GM19328 (cell line): ENCODE measurements around the gene UBE2S.
"Not testable (repeated sequence)": the region's sequence is repeated elsewhere in the genome, so short reads cannot be mapped to it uniquely, and the experiment has no call there.

Source experiments
- ATAC-seq: cut with Tn5 transposase; IDR thresholded peaks from one replicate; pipeline ENCODE4 v1.9.1; 2021; ENCODE audit warnings: mild to moderate bottlenecking, moderate library complexity; ENCODE audit not compliant: unreplicated experiment

UBE2S gene

DNA sequence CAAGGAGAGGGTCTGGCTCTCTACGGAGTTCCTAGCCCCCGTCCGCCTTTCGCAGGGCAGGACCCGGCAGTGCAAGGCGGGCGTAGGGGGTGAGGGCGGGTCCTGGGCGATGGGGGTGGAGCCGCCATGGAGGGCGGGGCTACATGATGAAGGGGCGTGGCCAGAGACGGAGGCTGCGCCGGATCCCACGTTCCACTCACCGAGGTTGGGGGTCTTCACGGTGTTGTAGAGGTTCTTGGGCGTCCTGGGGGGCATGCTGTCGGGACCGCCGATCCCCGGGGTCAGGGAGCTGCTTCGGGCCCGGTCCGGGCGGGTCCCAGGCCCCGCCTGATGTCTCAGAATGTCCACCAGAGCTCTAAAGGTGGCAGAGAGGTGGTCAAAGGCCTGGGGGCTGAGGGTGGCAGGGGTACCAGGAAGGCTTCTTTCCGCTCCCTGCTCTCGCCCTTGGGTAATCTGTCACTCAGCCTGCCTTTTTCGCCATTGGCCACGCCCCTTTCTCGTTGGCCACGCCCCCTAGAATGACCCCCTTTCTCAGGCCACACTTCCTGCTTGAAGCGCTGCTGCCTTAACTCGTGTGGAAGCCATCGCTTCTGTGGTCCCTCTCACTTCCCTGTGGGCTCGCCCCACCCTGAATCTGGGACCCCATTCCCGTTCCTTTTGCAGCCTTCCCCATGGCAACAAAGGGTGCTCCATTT is 33.0 kb upstream of the UBE2S start:
- no peak for ATAC-seq

GRCh38 chr19:55439052-55439451 is 31.5 kb upstream of the UBE2S start:
- no peak for ATAC-seq

- no peak for ATAC-seq
These were observed 29.8 kb upstream of the UBE2S start for GRCh38 chr19:55437410-55437809.

DNA sequence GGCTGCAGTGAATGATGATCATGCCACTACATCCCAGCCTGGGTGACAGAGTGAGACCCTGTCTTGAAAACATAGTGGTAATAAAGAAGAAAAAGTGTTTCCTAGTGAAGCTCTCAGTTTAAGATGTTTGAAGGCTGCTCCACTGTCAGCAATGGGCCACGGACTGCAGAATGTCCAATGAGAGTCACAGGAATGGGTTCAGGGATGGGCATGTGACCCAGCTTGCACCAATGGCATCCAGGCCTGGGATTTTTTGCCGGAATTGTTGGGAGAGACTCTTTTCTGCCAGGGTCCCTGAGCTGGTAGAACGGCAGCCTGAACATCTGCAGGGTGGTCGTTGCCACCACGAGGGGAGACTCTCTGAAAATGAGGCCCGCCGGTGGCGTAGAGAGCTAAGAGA is 29.3 kb upstream of the UBE2S start:
- no peak for ATAC-seq

DNA sequence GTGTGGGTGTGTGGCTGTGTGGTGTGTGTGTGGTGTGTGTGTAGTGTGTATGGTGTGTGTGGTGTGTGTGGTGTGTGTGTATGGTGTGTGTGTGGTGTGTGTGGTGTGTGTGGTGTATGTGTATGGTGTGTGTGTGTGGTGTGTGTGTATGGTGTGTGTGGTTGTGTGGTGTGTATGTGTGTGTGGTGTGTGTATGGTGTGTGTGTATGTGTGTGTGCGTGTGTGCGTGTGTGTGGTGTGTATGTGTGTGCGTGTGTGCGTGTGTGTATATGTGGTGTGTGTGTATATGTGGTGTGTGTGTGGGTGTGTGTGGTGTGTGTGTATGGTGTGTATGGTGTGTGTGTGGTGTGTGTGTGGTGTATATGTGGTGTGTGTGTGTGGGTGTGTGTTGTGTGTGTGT is 27.4 kb upstream of the UBE2S start:
- ATAC-seq: no peak

DNA sequence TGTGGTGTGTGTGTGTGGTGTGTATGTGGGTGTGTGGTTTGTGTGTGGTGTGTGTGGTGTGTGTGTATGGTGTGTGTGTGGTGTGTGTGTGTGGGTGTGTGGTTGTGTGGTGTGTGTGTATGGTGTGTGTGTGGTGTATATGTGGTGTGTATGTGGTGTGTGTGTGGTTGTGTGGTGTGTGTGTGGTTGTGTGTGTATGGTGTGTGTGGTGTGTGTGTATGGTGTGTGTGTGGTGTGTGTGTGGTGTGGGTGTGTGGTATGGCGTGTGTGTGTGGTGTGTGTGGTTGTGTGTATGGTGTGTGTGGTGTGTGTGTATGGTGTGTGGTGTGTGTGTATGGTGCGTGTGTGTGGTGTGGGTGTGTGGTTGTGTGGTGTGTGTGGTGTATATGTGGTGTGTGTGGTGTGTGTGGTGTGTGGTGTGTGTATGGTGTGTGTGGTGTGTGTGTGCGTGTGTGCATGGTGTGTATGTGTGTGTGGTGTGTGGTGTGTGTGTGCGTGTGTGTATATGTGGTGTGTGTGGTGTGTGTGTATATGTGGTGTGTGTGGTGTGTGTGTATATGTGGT is 26.9 kb upstream of the UBE2S start:
- no peak for ATAC-seq

DNA sequence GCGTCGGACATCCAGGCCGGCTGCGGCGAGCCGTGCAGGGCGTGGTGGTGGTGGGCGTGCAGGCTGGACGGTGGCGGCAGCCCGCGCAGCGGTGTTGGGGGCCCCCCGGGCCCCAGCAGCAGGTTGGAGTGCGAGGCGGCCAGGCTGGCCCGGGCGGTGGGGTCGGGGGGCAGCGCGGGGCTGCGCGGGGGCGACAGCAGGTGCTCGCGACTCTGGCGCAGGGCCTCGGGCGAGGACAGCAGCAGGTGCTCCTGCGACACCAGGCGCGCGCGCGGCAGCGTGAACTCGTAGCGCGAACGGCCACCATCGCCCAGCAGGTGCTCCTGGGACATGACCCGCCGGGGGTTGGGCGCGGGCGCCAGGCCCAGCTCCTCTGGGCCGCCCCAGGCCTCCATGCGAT is 25.7 kb upstream of the UBE2S start:
- ATAC-seq: no peak

GRCh38 chr19:55432241-55432959 is 24.8 kb upstream of the UBE2S start:
- no peak for ATAC-seq

DNA sequence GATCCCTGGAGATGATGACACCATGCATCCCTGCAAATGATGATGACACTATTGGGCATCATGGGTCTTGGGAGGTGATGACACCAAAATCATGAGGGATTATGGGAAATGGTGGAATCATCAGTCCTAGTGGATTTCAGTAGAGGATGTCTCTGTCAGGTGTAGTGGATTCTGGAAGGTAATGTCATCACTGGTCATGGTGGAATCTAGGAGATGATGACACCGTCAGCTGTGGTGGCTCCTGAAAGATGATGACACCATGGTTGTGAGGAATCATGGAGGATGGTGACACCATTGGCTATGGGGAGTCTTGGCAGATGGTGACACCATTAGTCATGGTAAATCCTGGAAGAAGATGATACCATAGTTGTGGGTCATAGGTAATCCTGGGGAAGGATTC is 23.6 kb upstream of the UBE2S start:
- ATAC-seq: no peak

DNA sequence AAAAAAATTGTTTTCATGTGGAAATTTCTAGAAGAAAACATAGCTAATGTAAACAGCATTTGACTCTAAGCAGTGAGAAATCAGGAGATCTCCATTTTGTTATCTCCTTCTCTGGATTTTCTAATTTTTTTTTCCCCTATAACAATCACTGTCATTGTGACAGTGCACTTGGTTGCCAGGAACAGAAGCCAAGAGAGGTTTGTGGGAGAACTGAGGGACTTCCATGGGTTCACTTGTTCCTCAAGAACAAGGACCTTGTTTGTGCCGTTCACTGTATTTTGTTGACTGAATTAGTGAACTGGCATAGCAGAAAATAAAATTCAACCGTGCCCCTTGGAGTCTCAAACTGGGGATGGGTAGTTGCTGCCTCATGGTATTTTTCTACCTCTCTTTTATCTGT is 18.5 kb upstream of the UBE2S start:
- ATAC-seq: no peak

GRCh38 chr19:55424518-55424917 is 16.9 kb upstream of the UBE2S start:
- no peak for ATAC-seq

GRCh38 chr19:55423225-55424005 is 15.8 kb upstream of the UBE2S start:
- ATAC-seq: no peak

- not testable (repeated sequence) for ATAC-seq
These were observed 13.7 kb upstream of the UBE2S start for GRCh38 chr19:55421281-55421680.

- no peak for ATAC-seq
These were observed 12.1 kb upstream of the UBE2S start for GRCh38 chr19:55419624-55420236.

GRCh38 chr19:55419103-55419502 is 11.5 kb upstream of the UBE2S start:
- no peak for ATAC-seq

- ATAC-seq: no peak
These were observed 10.6 kb upstream of the UBE2S start for GRCh38 chr19:55418185-55418584.

DNA sequence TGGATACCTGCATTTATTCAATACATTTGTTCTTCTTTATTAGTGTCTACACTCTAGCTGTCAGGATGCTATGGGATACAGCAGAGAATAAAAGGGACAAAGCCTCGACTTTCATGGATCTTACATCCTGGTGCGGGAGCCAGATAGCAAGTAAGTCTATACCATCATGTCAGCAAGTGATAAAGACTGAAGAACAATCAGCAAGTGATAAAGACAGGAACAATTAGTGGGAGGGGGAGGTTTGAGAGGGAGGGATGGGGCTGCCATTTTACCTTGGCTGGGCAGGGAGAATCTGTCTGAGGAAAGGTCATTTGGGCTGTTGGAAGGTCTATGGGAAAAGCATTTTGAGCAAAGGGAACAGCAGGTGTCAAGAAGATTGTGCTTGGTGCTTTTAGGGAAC is 2.6 kb upstream of the UBE2S start:
- no peak for ATAC-seq

- not testable (repeated sequence) for ATAC-seq
These were observed 1.6 kb upstream of the UBE2S start for GRCh38 chr19:55409179-55409578.

DNA sequence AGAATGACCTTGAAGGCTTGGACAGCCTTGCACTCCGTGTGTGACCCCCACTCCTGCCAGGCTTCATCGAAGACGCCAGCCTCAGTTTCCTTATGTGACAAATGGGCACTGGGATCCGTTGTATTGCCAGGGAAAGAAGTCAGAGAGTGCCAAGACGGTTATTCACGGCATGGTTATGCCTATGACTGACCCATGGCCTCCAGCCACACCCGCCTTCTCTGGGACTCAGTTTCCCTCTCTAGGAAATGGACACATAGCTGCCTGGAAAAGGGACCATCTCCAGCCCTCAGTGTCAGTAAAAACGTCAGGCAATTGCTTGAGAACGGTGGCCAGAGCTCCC is 915 bp upstream of the UBE2S start:
- ATAC-seq: no peak

DNA sequence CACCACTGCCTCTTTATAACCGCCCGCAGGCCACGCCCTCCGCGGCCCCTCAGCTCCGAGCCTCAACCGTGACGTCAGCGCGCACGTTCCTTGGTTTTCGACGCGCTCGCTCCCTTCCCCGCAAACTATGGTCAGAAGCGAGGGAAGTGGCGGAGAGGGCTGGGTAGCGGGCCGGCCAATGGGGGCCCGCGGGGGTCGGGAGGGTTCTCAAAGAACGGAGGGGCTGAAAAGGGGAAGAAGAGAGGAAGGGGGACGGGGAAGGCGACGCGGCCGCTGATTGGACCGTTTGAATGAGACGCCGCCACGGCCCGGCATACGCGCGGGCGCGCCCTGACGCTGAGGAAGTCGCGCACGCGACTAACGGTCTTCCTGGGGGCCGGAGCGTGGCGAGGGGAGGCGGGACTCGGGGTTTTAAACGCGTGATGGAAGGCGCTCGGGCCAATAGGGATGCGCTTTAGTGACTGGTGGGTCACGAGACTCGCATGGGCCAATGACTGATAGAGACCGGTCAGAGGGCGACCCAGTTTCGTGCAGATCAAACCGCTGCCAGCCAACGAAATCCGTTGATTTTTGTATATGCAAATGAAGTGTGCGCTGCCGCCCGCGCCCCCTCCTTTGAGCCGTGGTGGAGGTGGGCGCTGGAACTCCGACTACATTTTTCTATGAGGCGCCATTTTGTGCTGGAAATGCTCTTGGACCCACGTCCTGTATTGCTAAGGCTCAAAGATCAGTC is 378 bp upstream of the UBE2S start:
- peak; percentile 74 for ATAC-seq
